GM23248 (cell line): ENCODE data around the gene RPS15.

Experiments used
- EZH2 ChIP-seq: fragments of 200-600 bp; sonication (generic); IDR thresholded peaks from 2 replicates; pipeline ENCODE4 v1.6.1; 2018; ENCODE audit warnings: antibody characterized with exemption, mild to moderate bottlenecking; ENCODE audit not compliant: insufficient read depth, poor library complexity, severe bottlenecking
- EZH2phosphoT487 ChIP-seq: fragments of 200-600 bp; sonication (generic); IDR thresholded peaks from 2 replicates; pipeline ENCODE4 v1.6.1; 2018; ENCODE audit warnings: antibody characterized with exemption, moderate library complexity, mild to moderate bottlenecking, low read depth; ENCODE audit not compliant: insufficient read depth

DNA sequence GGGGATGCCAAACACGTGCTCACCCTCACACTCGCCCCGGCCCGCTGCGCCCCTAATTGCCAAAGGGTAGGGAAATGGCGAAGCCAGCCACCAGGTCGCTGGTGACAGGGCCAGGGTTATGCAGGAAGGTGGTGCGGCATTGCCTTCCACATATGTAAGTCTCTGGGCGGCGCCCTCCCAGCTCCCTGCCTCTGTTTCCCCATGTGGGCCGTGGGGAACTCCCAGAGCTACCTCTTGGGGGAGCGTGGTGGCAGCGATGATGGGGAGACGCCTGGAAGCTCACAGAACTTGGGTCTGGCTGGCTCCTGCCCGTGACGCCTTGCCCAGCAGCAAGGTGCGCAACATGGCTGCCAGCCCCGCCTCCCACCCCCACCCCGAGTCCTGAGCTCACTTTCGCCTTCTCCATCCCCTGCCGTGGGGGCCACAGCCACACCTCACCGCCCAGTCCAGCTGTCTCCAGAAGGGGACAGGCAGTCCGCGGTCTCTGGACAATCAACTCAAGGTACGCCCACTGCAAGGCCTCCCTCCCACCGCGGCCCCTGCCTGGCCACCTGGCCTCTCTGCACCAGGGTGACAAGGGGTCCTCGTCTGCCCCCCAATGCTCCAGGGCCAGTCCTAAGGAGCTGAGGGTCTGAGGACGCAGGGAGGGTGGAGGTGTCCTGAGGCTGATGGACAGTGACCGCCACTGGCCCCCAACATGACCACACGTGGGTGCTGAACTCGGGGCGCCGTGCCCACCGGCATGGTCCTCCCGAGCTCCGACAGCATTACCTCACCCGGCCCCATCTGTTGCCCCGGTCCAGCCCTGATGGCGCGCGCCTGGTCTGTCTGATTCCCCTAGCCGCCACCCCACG lies 34.3 kb downstream of the RPS15 start:
- TF ChIP-seq EZH2: no peak
- no peak for TF ChIP-seq EZH2phosphoT487
